NT2/D1 (cell line): Measurements from ENCODE around the gene NDST1.

Source experiments
- YY1 ChIP-seq: IDR thresholded peaks from 2 replicates; pipeline ENCODE4 v1.6.1; 2011; ENCODE audit not compliant: insufficient read length, insufficient read depth
- ZNF274 ChIP-seq: IDR thresholded peaks from 2 replicates; pipeline ENCODE4 v1.6.1; 2011; ENCODE audit warnings: mild to moderate bottlenecking, low read depth, low read length

DNA sequence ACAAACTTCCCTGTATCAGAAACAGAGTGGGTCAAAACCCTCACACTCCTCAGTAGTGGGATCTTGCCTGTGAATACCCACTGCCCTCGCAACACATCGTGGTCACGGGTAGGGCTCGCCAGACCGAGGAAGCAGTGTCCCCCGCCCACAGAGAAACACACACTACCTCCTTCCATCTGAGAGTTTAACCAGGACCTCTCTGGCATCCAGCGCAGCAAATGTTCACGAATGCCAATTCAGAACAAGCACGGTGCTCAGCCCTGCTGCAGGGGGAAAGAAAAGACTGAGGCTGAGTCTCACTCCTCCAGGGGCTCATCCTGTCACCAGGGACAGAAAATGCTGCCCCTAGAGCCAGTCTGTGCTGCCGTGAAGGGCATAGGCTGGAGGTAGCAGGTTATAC lies 90.1 kb downstream of the NDST1 start:
- TF ChIP-seq ZNF274 = no peak
- TF ChIP-seq YY1 = no peak
